H9 (cell line): ENCODE results near the gene TRABD2B. TPM values are rescaled to one million over a fixed set of nuclear protein-coding genes. Genes with fewer than 3 reads are reported as not detected.

Source experiments
- DNase-seq: peaks from one replicate; pipeline ENCODE4 v3.0.0-alpha.2; 2017
- H2AFZ ChIP-seq: one replicate; pipeline ENCODE4 v1.6.1; 2013; ENCODE audit warnings: mild to moderate bottlenecking, low read length, control low read depth, moderate library complexity
- H2AK5ac ChIP-seq: 2 replicates; pipeline ENCODE4 v1.6.1; 2013; ENCODE audit warnings: low read length, control low read depth, mixed read lengths; ENCODE audit not compliant: insufficient read length
- H2BK120ac ChIP-seq: one replicate; pipeline ENCODE4 v1.6.1; 2013; ENCODE audit warnings: low read depth, mild to moderate bottlenecking, low read length, control low read depth, inconsistent platforms; ENCODE audit not compliant: poor library complexity, severe bottlenecking
- H2BK12ac ChIP-seq: 2 replicates; pipeline ENCODE4 v1.6.1; 2013; ENCODE audit warnings: low read length, control low read depth, mixed read lengths, low read depth; ENCODE audit not compliant: insufficient read length
- H2BK15ac ChIP-seq: 2 replicates; pipeline ENCODE4 v1.6.1; 2013; ENCODE audit warnings: low read depth, low read length, control low read depth
- H2BK20ac ChIP-seq: one replicate; pipeline ENCODE4 v1.6.1; 2013; ENCODE audit warnings: low read depth, mild to moderate bottlenecking, low read length, control low read depth, inconsistent platforms; ENCODE audit not compliant: poor library complexity, severe bottlenecking
- H2BK5ac ChIP-seq: 2 replicates; pipeline ENCODE4 v1.6.1; 2013; ENCODE audit warnings: low read length, control low read depth, mixed read lengths; ENCODE audit not compliant: insufficient read length
- H3K14ac ChIP-seq: 2 replicates; pipeline ENCODE4 v1.6.1; 2013; ENCODE audit warnings: low read length, control low read depth; ENCODE audit not compliant: insufficient read depth
- H3K18ac ChIP-seq: 2 replicates; pipeline ENCODE4 v1.6.1; 2013; ENCODE audit warnings: low read depth, mild to moderate bottlenecking, mixed read lengths, low read length, control low read depth; ENCODE audit not compliant: insufficient read length
- H3K23ac ChIP-seq: 2 replicates; pipeline ENCODE4 v1.6.1; 2013; ENCODE audit warnings: low read length, control low read depth, mixed read lengths, low read depth; ENCODE audit not compliant: insufficient read length
- H3K23me2 ChIP-seq: 2 replicates; pipeline ENCODE4 v1.6.1; 2013; ENCODE audit warnings: low read depth, mild to moderate bottlenecking, mixed read lengths, low read length, control low read depth; ENCODE audit not compliant: insufficient read length, poor library complexity, severe bottlenecking
- H3K27ac ChIP-seq: 2 replicates; pipeline ENCODE4 v1.5.1; 2013; ENCODE audit warnings: low read length, control low read depth, mixed read lengths, low read depth; ENCODE audit not compliant: insufficient read length
- H3K27me3 ChIP-seq: 2 replicates; pipeline ENCODE4 v1.6.1; 2013; ENCODE audit warnings: low read length, control low read depth, inconsistent platforms; ENCODE audit not compliant: insufficient read depth
- H3K4ac ChIP-seq: 2 replicates; pipeline ENCODE4 v1.6.1; 2013; ENCODE audit warnings: low read depth, mild to moderate bottlenecking, control low read depth, inconsistent platforms, low read length, moderate library complexity
- H3K4me1 ChIP-seq: 2 replicates; pipeline ENCODE4 v1.6.1; 2013; ENCODE audit warnings: low read length, control low read depth, inconsistent platforms; ENCODE audit not compliant: insufficient read depth
- H3K4me2 ChIP-seq: 2 replicates; pipeline ENCODE4 v1.6.1; 2013; ENCODE audit warnings: low read length, control low read depth, mixed read lengths; ENCODE audit not compliant: insufficient read length, insufficient read depth
- H3K56ac ChIP-seq: 2 replicates; pipeline ENCODE4 v1.6.1; 2013; ENCODE audit warnings: low read depth, mild to moderate bottlenecking, mixed read lengths, low read length, control low read depth; ENCODE audit not compliant: insufficient read length
- H3K79me1 ChIP-seq: 2 replicates; pipeline ENCODE4 v1.6.1; 2013; ENCODE audit warnings: low read depth, mild to moderate bottlenecking, moderate library complexity, low read length, control low read depth, inconsistent platforms; ENCODE audit not compliant: insufficient read depth, poor library complexity, severe bottlenecking
- H3K79me2 ChIP-seq: 2 replicates; pipeline ENCODE4 v1.6.1; 2013; ENCODE audit warnings: low read length, control low read depth, inconsistent platforms; ENCODE audit not compliant: insufficient read depth
- H3K9ac ChIP-seq: 2 replicates; pipeline ENCODE4 v1.6.1; 2013; ENCODE audit warnings: low read length, control low read depth, mixed read lengths; ENCODE audit not compliant: insufficient read length; ENCODE audit errors: extremely low read depth
- H3K9me3 ChIP-seq: one replicate; pipeline ENCODE4 v1.6.1; 2013; ENCODE audit warnings: low read depth, low read length, inconsistent platforms; ENCODE audit not compliant: control insufficient read depth
- H3T11ph ChIP-seq: one replicate; pipeline ENCODE4 v1.6.1; 2013; ENCODE audit warnings: mild to moderate bottlenecking, low read length, control low read depth, inconsistent platforms
- H4K20me1 ChIP-seq: one replicate; pipeline ENCODE4 v1.6.1; 2013; ENCODE audit not compliant: control insufficient read depth, insufficient read length, insufficient read depth
- H4K5ac ChIP-seq: 2 replicates; pipeline ENCODE4 v1.6.1; 2013; ENCODE audit warnings: low read depth, mild to moderate bottlenecking, mixed read lengths, low read length, control low read depth; ENCODE audit not compliant: insufficient read length
- H4K8ac ChIP-seq: replicated peaks from 2 replicates; pipeline ENCODE4 v1.6.1; 2013; ENCODE audit warnings: low read length, control low read depth, mixed read lengths, low read depth; ENCODE audit not compliant: insufficient read length
- H4K91ac ChIP-seq: 2 replicates; pipeline ENCODE4 v1.6.1; 2013; ENCODE audit warnings: low read depth, mild to moderate bottlenecking, moderate library complexity, mixed read lengths, low read length, control low read depth; ENCODE audit not compliant: insufficient read length
- H3K27ac Mint-ChIP-seq, 3 experiments: 2 replicates in 2 of 3; 3 replicates in 1 of 3; pipeline ENCODE4 v1.8.0; 2020 to 2021; ENCODE audit warnings: mixed read lengths in 3 of 3, mild to moderate bottlenecking in 1 of 3, moderate library complexity in 1 of 3
- H3K27me3 Mint-ChIP-seq: 2 replicates; pipeline ENCODE4 v1.8.0; 2021; ENCODE audit warnings: low read depth, mild to moderate bottlenecking, moderate library complexity, mixed read lengths
- H3K36me3 Mint-ChIP-seq, 3 experiments: 2 replicates in 2 of 3; 3 replicates in 1 of 3; pipeline ENCODE4 v1.8.0; 2020 to 2021; ENCODE audit warnings: low read depth in 3 of 3, mixed read lengths in 3 of 3; ENCODE audit not compliant: insufficient read depth in 1 of 3
- H3K4me1 Mint-ChIP-seq, 2 experiments: 2 replicates each; pipeline ENCODE4 v1.8.0; 2020; ENCODE audit warnings: mixed read lengths in 2 of 2
- H3K4me3 Mint-ChIP-seq, 2 experiments: 2 replicates in 1 of 2; 3 replicates in 1 of 2; pipeline ENCODE4 v1.8.0; 2020 to 2021; ENCODE audit warnings: mild to moderate bottlenecking in 2 of 2, mixed read lengths in 2 of 2, moderate library complexity in 1 of 2
- H3K9me3 Mint-ChIP-seq, 2 experiments: 2 replicates in 1 of 2; 3 replicates in 1 of 2; pipeline ENCODE4 v1.8.0; 2020; ENCODE audit warnings: mild to moderate bottlenecking in 2 of 2, mixed read lengths in 2 of 2, moderate library complexity in 1 of 2
- WGBS: extraction: QIAGEN DNeasy Blood & Tissue Kit; methylation state at CpG from one replicate; pipeline ENCODE4 v1.1.7; 2013; ENCODE audit warnings: missing lambda C conversion rate, low lambda C conversion rate, mixed read lengths; ENCODE audit not compliant: insufficient read length; ENCODE audit errors: extremely low coverage; 5-methylcytosine and 5-hydroxymethylcytosine counted together
- total RNA-seq: library from RNA; stranded (reverse); gene quantifications from 2 replicates; pipeline ENCODE4 v1.2.1, GENCODE V29; 2021
- TF ChIP-seq, protein P1 (sequence below): fragments of 200-600 bp; sonication (generic); conservative IDR thresholded peaks from 3 replicates; pipeline ENCODE4 v1.8.0; 2021; ENCODE audit warnings: antibody characterized with exemption, mild to moderate bottlenecking

TRABD2B gene
- total RNA-seq, 1 experiment from 2014 or later, result 2.3 TPM

- H3K27ac Mint-ChIP-seq, result no peak overlapping the region
Observed at GRCh38 chr1:47853059-47853458, 144.1 kb downstream of the TRABD2B start.

More at GRCh38 chr1:47853059-47853458, 144.1 kb downstream of the TRABD2B start:
- no peak overlapping the region for H3T11ph ChIP-seq
- H2BK12ac ChIP-seq, result no peak overlapping the region
- H2BK20ac ChIP-seq, result no peak overlapping the region
- H2BK5ac ChIP-seq, result no peak overlapping the region
- H3K14ac ChIP-seq, result no peak overlapping the region
- no peak for DNase-seq
- 0 out of 2 replicates have a peak, but pooled peaks cover 2% of the 10 kb centered on the region for H3K4me1 ChIP-seq
- H3K4me2 ChIP-seq, result no peak overlapping the region
- H3K9me3 ChIP-seq, result no peaks in the 10 kb centered on the region
- peaks cover 10 to 11% of the 10 kb centered on the region in 2 experiments for H3K4me1 Mint-ChIP-seq
- no peak overlapping the region for H3K9ac ChIP-seq
- H3K27me3 Mint-ChIP-seq, result no peaks in the 10 kb centered on the region; the same call in 1 of the 2 replicates
- no peak overlapping the region for H4K91ac ChIP-seq
- no peaks in the 10 kb centered on the region; a peak in 1 of 7 replicates for H3K36me3 Mint-ChIP-seq
- H4K20me1 ChIP-seq, result no peaks in the 10 kb centered on the region
- no peak overlapping the region for H2AFZ ChIP-seq
- H4K8ac ChIP-seq, result no peak overlapping the region
- no peak overlapping the region for H3K56ac ChIP-seq
- H2BK120ac ChIP-seq, result no peak overlapping the region
- H3K18ac ChIP-seq, result no peak overlapping the region
- no CpG with 5 or more reads among the region's 7 CpGs for WGBS
- no peaks in the 10 kb centered on the region for H3K79me2 ChIP-seq
- H2BK15ac ChIP-seq, result no peak overlapping the region
- no peaks in the 10 kb centered on the region for H3K23me2 ChIP-seq
- H3K4me3 Mint-ChIP-seq, result no peak overlapping the region
- no peaks in the 10 kb centered on the region for H3K79me1 ChIP-seq
- no peak overlapping the region for H3K27ac ChIP-seq
- TF ChIP-seq, protein P1, sequence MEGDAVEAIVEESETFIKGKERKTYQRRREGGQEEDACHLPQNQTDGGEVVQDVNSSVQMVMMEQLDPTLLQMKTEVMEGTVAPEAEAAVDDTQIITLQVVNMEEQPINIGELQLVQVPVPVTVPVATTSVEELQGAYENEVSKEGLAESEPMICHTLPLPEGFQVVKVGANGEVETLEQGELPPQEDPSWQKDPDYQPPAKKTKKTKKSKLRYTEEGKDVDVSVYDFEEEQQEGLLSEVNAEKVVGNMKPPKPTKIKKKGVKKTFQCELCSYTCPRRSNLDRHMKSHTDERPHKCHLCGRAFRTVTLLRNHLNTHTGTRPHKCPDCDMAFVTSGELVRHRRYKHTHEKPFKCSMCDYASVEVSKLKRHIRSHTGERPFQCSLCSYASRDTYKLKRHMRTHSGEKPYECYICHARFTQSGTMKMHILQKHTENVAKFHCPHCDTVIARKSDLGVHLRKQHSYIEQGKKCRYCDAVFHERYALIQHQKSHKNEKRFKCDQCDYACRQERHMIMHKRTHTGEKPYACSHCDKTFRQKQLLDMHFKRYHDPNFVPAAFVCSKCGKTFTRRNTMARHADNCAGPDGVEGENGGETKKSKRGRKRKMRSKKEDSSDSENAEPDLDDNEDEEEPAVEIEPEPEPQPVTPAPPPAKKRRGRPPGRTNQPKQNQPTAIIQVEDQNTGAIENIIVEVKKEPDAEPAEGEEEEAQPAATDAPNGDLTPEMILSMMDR, result no peak
- H4K5ac ChIP-seq, result no peak overlapping the region
- H3K23ac ChIP-seq, result no peak overlapping the region
- no peak overlapping the region for H2AK5ac ChIP-seq
- no peak overlapping the region for H3K4ac ChIP-seq
- no peaks in the 10 kb centered on the region for H3K27me3 ChIP-seq
- H3K9me3 Mint-ChIP-seq, result no peaks in the 10 kb centered on the region
